ENCODE data around the gene ATOH1.

- peak; percentile 85 for TF ChIP-seq SUZ12 (IDR thresholded peaks at IDR 0.05; ENCODE audit: extremely low read depth, insufficient read depth, insufficient read length)
- no peak for TF ChIP-seq YY1 (IDR thresholded peaks at IDR 0.05; ENCODE audit: insufficient read depth, insufficient read length)
- no peak for TF ChIP-seq ZNF274 (IDR thresholded peaks at IDR 0.05; ENCODE audit: low read depth, low read length)
These were observed 3.4 kb downstream of the ATOH1 start for GRCh38 chr4:93831716-93832496.

Measured in NT2/D1 (cell line).